Thyroid gland (tissue), 4 donors: ENCODE measurements around the gene ANKRD12.

Experiments used
- POLR2A ChIP-seq, 2 donors: fragments of 450-650 bp; IDR thresholded peaks; one replicate each; pipeline ENCODE4 v1.6.1; 2017; ENCODE audit warnings: antibody characterized with exemption in 2 of 2, mild to moderate bottlenecking in 2 of 2, moderate library complexity in 1 of 2
- TF ChIP-seq, protein P1 (sequence below), 6 experiments: fragments of 200-600 bp in 3 of 6; fragments of 450-650 bp in 3 of 6; sonication (generic) in 3 of 6; IDR thresholded peaks; one replicate each; pipeline ENCODE4 v1.5.1; 2016 to 2019; ENCODE audit warnings: antibody characterized with exemption in 6 of 6, mild to moderate bottlenecking in 2 of 6, inconsistent platforms in 1 of 6, moderate library complexity in 1 of 6

GRCh38 chr18:9117980-9118841 lies 18.4 kb upstream of the ANKRD12 start:
- no peak for TF ChIP-seq POLR2A (IDR thresholded peaks at IDR 0.05)
- TF ChIP-seq, protein P1, sequence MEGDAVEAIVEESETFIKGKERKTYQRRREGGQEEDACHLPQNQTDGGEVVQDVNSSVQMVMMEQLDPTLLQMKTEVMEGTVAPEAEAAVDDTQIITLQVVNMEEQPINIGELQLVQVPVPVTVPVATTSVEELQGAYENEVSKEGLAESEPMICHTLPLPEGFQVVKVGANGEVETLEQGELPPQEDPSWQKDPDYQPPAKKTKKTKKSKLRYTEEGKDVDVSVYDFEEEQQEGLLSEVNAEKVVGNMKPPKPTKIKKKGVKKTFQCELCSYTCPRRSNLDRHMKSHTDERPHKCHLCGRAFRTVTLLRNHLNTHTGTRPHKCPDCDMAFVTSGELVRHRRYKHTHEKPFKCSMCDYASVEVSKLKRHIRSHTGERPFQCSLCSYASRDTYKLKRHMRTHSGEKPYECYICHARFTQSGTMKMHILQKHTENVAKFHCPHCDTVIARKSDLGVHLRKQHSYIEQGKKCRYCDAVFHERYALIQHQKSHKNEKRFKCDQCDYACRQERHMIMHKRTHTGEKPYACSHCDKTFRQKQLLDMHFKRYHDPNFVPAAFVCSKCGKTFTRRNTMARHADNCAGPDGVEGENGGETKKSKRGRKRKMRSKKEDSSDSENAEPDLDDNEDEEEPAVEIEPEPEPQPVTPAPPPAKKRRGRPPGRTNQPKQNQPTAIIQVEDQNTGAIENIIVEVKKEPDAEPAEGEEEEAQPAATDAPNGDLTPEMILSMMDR (IDR thresholded peaks at IDR 0.05): no peak
